GM10248 (cell line): Measurements from ENCODE around the gene PIK3R4.
A peak's percentile ranks its signal among the peaks of the same experiment; 100 is the strongest.

Experiments used
- CTCF ChIA-PET: fragments of 300-600 bp; sonication (Branson Sonifier 250); formaldehyde crosslinking; extraction: SDS; loops from one replicate; lab custom pipeline; 2021; ENCODE audit warnings: antibody characterized with exemption; lab: Yijun Ruan, JAX
- POLR2A ChIA-PET: fragments of 350-650 bp; sonication (Branson Sonifier 250); formaldehyde crosslinking; extraction: SDS; loops from one replicate; lab custom pipeline; 2020; ENCODE audit warnings: antibody characterized with exemption; lab: Yijun Ruan, JAX
- DNase-seq: peaks from one replicate; pipeline ENCODE4 v3.0.0; 2012; ENCODE audit errors: extremely low spot score
- TF ChIP-seq, protein P1 (sequence below): IDR thresholded peaks from 2 replicates; pipeline ENCODE4 v1.5.1; 2012; ENCODE audit warnings: mild to moderate bottlenecking, low read depth; ENCODE audit errors: extremely low read depth, missing control alignments, control extremely low read depth

Gene PIK3R4

DNA sequence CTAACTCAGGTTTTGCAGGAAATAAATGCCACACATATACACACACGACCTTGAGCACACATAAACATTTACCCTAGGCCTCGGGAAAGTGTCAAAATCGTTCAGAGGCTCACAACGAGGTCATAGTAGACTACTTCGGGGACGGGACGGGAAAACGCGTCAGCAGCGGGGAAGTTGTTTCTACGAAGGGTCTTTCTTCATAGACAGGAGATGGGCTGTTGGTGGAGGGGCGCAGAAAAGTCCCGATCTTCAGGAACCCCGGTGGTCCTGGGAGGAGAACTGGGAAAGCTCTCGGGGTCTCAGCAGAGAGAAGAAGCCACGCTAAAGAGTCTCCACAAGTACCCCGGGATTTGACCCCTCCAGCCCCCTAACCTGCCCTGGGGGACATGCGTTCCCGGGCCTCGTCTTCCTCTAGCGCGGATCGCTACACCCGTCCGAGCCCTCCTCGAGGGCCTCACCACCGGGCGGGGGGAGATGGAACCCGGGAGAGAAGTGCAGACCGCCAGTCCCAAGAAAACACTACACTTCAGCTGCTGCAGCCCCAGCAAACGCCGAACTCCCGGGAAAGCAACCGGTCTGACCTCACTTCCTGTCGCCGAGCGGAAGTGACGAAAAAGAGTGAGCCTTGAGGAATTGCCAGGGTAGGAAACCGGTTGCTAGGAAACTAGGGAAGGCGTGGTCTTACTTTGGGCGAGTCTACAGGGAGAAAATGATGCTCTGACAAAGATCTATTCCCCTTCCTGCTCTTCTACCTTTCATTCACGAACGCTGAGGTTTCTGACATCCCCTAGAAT lies at the start of gene PIK3R4:
PIK3R4 (minus strand) TSS at position 584 of the 794 bp plus-strand sequence. CDS start 1,611 bp downstream, outside the sequence.
- DNase-seq = peak; percentile 96
- POLR2A ChIA-PET = no interaction called here
- TF ChIP-seq, protein P1, sequence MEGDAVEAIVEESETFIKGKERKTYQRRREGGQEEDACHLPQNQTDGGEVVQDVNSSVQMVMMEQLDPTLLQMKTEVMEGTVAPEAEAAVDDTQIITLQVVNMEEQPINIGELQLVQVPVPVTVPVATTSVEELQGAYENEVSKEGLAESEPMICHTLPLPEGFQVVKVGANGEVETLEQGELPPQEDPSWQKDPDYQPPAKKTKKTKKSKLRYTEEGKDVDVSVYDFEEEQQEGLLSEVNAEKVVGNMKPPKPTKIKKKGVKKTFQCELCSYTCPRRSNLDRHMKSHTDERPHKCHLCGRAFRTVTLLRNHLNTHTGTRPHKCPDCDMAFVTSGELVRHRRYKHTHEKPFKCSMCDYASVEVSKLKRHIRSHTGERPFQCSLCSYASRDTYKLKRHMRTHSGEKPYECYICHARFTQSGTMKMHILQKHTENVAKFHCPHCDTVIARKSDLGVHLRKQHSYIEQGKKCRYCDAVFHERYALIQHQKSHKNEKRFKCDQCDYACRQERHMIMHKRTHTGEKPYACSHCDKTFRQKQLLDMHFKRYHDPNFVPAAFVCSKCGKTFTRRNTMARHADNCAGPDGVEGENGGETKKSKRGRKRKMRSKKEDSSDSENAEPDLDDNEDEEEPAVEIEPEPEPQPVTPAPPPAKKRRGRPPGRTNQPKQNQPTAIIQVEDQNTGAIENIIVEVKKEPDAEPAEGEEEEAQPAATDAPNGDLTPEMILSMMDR = no peak
- CTCF ChIA-PET = interaction anchor here (0.7 to 2.4 kb wide), 5 partner anchors 13 to 236 kb away, joined by 3 to 9 read pairs (median 3); partner anchors contain the start of gene ATP2C1

DNA sequence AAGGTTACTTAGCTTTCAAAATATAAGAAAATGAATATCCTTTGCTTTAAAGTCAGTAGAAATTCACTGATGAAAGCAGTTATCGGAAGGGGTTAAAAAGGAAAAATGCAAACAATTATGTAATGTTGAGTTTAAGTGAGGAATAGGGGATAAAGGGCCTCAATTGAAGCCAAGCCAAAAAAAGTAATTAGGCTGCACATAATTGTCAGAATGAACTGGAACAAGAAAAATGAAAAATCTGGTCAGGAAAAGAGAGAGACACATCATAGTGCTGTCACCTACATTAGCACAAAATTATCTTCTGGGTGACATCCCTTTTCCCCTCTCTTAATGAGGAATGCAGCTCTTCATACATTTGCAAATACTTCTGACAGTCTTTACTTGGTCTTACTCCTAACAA lies 48.8 kb upstream of the PIK3R4 start:
- POLR2A ChIA-PET = no interaction called here
- TF ChIP-seq, protein P1 = no peak
- CTCF ChIA-PET = interaction anchor here (1.2 kb wide), 1 partner anchor 14 kb away, joined by 4 read pairs; no protein-coding TSS in a partner anchor

DNA sequence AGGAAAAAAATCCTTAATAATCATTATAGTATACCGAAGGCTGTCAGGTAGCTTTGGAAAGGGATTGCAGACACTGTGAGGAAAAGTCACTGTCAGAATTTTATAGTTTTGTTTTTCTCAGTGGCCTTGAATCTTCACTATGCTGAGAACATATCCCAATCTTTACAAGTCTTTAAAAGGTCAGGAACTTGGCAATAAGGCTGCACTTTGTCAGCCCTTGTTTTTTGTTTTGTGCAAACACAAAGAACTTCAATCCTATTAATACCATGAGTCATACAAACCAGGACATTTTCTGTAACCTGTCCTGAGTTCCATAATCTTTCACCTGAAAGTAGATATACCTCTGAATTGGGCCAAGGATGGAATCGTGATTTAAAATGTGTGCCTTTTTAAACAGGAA lies 45.6 kb upstream of the PIK3R4 start:
- TF ChIP-seq, protein P1 = no peak
- ChIA-PET CTCF (interaction anchor here (0.5 to 1.8 kb wide), 5 partner anchors 9 to 33 kb away, joined by 3 to 6 read pairs (median 4); no protein-coding TSS in a partner anchor), POLR2A (no interaction called here)
- no peak for DNase-seq

More for the DNA sequence above, 48.8 kb upstream of the PIK3R4 start:
- DNase-seq = no peak

DNA sequence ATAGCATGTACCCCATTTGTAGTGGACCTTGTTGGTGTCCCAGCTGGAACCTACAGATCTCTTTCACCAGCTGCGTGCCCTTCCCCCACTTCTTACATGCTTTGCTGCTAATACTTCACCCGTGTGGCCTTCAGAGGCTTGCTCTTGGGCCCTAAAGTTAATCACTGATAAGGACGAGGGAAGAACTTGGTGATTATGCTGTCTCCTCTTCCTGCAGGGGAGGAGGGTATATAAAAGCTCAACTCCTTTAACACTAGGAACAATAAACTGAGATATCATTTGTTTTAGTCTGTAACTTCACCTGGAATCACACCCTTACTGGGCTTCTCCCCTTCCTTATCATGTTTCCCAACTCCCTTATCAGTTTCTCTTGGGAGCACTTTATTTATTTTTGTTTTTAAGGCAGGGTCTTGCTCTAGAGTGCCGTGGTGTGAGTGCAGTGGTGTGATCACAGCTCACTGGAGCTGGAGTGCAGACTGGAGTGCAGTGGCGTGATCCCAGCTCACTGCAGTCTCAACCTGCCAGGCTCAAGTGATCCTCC lies 43.2 kb upstream of the PIK3R4 start:
- no peak for DNase-seq
- POLR2A ChIA-PET = no interaction called here
- TF ChIP-seq, protein P1 = no peak
- CTCF ChIA-PET = interaction anchor here (1.6 kb wide), 2 partner anchors 30 to 514 kb away, joined by 3 to 5 read pairs; no protein-coding TSS in a partner anchor

DNA sequence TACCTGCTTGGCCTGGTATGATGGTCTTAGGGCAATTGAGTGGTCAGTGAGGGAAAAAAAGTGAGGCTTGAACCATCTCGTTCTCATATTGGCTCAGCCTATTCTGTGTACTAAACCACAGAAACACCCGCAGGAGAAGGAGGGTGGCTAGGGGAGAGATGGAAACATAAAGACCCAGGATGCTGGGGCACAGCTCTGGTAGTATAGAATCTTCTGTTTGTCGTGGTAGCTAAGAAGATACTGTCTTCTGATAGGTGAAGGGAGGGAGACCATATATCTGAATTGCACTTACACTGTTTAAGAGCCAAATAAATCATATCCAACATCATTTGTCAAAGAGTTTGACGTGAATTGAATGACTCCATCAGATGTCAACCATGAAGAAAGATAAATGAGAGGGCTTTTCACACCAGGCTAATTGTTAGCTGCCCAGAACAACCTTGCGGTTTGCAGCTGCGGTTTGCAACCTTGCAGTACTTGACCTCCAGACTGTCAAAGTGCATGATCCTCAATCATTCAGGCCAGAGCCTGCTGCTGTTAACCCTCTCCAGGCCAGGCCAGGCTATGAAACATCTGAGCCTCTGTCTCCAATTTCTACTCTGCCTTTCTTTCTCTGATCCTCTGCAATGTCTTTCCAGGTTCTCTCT lies 40.9 kb upstream of the PIK3R4 start:
- TF ChIP-seq, protein P1 = no peak
- ChIA-PET POLR2A (no interaction called here), CTCF (interaction anchor here (1.9 kb wide), 1 partner anchor 16 kb away, joined by 6 read pairs; no protein-coding TSS in a partner anchor)
- DNase-seq = no peak

DNA sequence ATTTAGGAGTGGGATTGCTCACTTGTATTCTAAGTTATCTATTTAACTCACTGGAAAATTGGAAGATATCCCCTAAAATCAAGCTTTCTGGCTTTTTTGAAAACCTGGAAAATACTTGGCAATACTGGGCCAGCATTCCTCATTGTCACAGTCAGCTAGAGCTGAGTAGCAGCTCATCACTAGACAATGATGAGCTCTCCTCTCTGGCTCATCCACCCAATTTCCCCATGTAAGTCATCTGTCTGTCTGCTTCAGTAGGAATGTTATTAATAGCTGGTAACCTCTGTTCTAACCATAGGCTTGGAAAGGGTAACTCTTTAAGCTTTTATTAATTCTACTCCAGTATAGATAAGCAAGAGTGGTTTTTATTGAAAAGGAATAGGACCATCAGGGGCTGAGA lies 39.7 kb upstream of the PIK3R4 start:
- TF ChIP-seq, protein P1 = no peak
- CTCF ChIA-PET = interaction anchor here (0.8 to 1.9 kb wide), 4 partner anchors 15 to 107 kb away, joined by 3 to 6 read pairs (median 4); partner anchors contain the start of gene ATP2C1
- POLR2A ChIA-PET = no interaction called here
- no peak for DNase-seq
